DMS79 (cell line): ENCODE results near the gene ETS1.

Experiments used
- DNase-seq: peaks from one replicate; lab custom pipeline; 2025; lab: John Stamatoyannopoulos, UW

Gene ETS1

GRCh38 chr11:128618603-128619002 lies 31.2 kb upstream of the ETS1 start:
- DNase-seq: no peak

GRCh38 chr11:128616161-128616560 lies 28.8 kb upstream of the ETS1 start:
- DNase-seq: no peak

GRCh38 chr11:128615612-128616011 lies 28.3 kb upstream of the ETS1 start:
- DNase-seq: no peak

GRCh38 chr11:128615076-128615475 lies 27.7 kb upstream of the ETS1 start:
- no peak for DNase-seq

GRCh38 chr11:128614026-128614425 lies 26.7 kb upstream of the ETS1 start:
- no peak for DNase-seq

- DNase-seq: no peak
Observed at GRCh38 chr11:128613300-128613995, 26.1 kb upstream of the ETS1 start.

GRCh38 chr11:128610721-128611617 lies 23.6 kb upstream of the ETS1 start:
- DNase-seq: no peak

GRCh38 chr11:128609785-128610184 lies 22.4 kb upstream of the ETS1 start:
- DNase-seq: no peak

GRCh38 chr11:128608746-128609407 lies 21.5 kb upstream of the ETS1 start:
- DNase-seq: no peak

- DNase-seq: no peak
Observed at GRCh38 chr11:128607819-128608218, 20.5 kb upstream of the ETS1 start.

GRCh38 chr11:128604723-128605122 lies 17.4 kb upstream of the ETS1 start:
- no peak for DNase-seq

GRCh38 chr11:128603752-128604414 lies 16.5 kb upstream of the ETS1 start:
- DNase-seq: no peak

- DNase-seq: no peak
Observed at GRCh38 chr11:128603003-128603696, 15.8 kb upstream of the ETS1 start.

GRCh38 chr11:128599729-128600128 lies 12.4 kb upstream of the ETS1 start:
- DNase-seq: no peak

- DNase-seq: no peak
Observed at GRCh38 chr11:128598506-128599150, 11.3 kb upstream of the ETS1 start.

GRCh38 chr11:128598096-128598495 lies 10.7 kb upstream of the ETS1 start:
- no peak for DNase-seq

- DNase-seq: no peak
Observed at GRCh38 chr11:128597209-128597608, 9.9 kb upstream of the ETS1 start.

- DNase-seq: no peak
Observed at GRCh38 chr11:128596250-128596649, 8.9 kb upstream of the ETS1 start.

GRCh38 chr11:128595775-128596174 lies 8.4 kb upstream of the ETS1 start:
- DNase-seq: no peak

- no peak for DNase-seq
Observed at GRCh38 chr11:128595221-128595620, 7.9 kb upstream of the ETS1 start.

- no peak for DNase-seq
Observed at GRCh38 chr11:128594226-128594625, 6.9 kb upstream of the ETS1 start.
